ENCODE data around the gene SGMS1.

DNA sequence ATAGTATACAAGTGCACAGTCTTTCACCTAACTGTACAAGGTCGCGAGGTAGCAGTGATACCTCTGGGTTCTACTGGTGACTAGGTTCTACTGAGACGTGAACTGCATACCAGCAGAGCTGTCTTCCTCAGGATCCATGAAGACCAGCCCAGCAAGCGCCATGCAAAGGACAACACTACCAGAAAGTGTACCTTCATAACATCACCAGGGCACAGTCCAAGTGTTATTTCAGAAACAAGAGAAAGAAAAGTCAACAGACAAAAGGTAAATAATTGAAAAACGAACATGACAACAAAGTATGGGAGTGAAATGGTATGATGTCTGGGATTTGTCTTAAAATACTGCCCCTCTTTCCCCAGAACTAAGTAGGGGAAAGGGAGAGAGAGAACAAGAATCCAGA, 231.3 kb downstream of the SGMS1 start:
- TF ChIP-seq, protein P1, sequence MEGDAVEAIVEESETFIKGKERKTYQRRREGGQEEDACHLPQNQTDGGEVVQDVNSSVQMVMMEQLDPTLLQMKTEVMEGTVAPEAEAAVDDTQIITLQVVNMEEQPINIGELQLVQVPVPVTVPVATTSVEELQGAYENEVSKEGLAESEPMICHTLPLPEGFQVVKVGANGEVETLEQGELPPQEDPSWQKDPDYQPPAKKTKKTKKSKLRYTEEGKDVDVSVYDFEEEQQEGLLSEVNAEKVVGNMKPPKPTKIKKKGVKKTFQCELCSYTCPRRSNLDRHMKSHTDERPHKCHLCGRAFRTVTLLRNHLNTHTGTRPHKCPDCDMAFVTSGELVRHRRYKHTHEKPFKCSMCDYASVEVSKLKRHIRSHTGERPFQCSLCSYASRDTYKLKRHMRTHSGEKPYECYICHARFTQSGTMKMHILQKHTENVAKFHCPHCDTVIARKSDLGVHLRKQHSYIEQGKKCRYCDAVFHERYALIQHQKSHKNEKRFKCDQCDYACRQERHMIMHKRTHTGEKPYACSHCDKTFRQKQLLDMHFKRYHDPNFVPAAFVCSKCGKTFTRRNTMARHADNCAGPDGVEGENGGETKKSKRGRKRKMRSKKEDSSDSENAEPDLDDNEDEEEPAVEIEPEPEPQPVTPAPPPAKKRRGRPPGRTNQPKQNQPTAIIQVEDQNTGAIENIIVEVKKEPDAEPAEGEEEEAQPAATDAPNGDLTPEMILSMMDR (IDR thresholded peaks at IDR 0.05): no peak
- no peak for TF ChIP-seq POLR2A (IDR thresholded peaks at IDR 0.05)

Measured in testis (tissue), 2 donors.